Astrocyte of the hippocampus (primary cell): ENCODE measurements around the gene ACD.

Experiments
- DNase-seq: peaks from one replicate; pipeline ENCODE4 v3.0.0; 2011; ENCODE audit warnings: low read depth, low spot score

Gene ACD

GRCh38 chr16:67675999-67676398, 15.9 kb upstream of the ACD start:
- no peak for DNase-seq

GRCh38 chr16:67675579-67675935, 15.5 kb upstream of the ACD start:
- no peak for DNase-seq

- no peak for DNase-seq
Observed at GRCh38 chr16:67674851-67675578, 15.0 kb upstream of the ACD start.

GRCh38 chr16:67673712-67674580, 13.9 kb upstream of the ACD start:
- DNase-seq, result no peak

- peak; percentile 79 for DNase-seq
Observed at GRCh38 chr16:67672739-67673662, 12.9 kb upstream of the ACD start.

- DNase-seq, result no peak
Observed at GRCh38 chr16:67672306-67672705, 12.2 kb upstream of the ACD start.

GRCh38 chr16:67669499-67670101, 9.5 kb upstream of the ACD start:
- no peak for DNase-seq

GRCh38 chr16:67668495-67669157, 8.6 kb upstream of the ACD start:
- no peak for DNase-seq

- peak; percentile 97 for DNase-seq
Observed at GRCh38 chr16:67667817-67668494, 7.9 kb upstream of the ACD start.

- DNase-seq, result no peak
Observed at GRCh38 chr16:67667453-67667816, 7.4 kb upstream of the ACD start.

GRCh38 chr16:67666559-67667452, 6.7 kb upstream of the ACD start, which contains the start of the genes C16orf86 and ENKD1:
TSS of gene C16orf86 (plus strand) at chr16:67666814. CDS start at chr16:67666971, 157 bp downstream.
TSS of gene ENKD1 (minus strand) at chr16:67666750. CDS start at chr16:67666442, 308 bp downstream.
- peak; percentile 88 for DNase-seq

- DNase-seq, result peak; percentile 41
Observed at GRCh38 chr16:67666032-67666551, 6.0 kb upstream of the ACD start.

- DNase-seq, result no peak
Observed at GRCh38 chr16:67665598-67665997, 5.5 kb upstream of the ACD start.

GRCh38 chr16:67664871-67665270, 4.8 kb upstream of the ACD start:
- DNase-seq, result no peak

GRCh38 chr16:67664258-67664657, 4.2 kb upstream of the ACD start:
- DNase-seq, result no peak

GRCh38 chr16:67663877-67664222, 3.8 kb upstream of the ACD start:
- no peak for DNase-seq

- DNase-seq, result no peak
Observed at GRCh38 chr16:67663151-67663876, 3.3 kb upstream of the ACD start.

- DNase-seq, result no peak
Observed at GRCh38 chr16:67662653-67663010, 2.6 kb upstream of the ACD start.
